HUDEP-2 (cell line): ENCODE data around the gene MACROD1.
"Not testable (repeated sequence)": the region's sequence is repeated elsewhere in the genome, so short reads cannot be mapped to it uniquely, and the experiment has no call there.

Source experiments
- DNase-seq, 76 experiments: peaks; one replicate each; lab custom pipeline; 2025; ENCODE audit not compliant: unreplicated experiment in 76 of 76; lab: John Stamatoyannopoulos, UW

The MACROD1 gene

DNA sequence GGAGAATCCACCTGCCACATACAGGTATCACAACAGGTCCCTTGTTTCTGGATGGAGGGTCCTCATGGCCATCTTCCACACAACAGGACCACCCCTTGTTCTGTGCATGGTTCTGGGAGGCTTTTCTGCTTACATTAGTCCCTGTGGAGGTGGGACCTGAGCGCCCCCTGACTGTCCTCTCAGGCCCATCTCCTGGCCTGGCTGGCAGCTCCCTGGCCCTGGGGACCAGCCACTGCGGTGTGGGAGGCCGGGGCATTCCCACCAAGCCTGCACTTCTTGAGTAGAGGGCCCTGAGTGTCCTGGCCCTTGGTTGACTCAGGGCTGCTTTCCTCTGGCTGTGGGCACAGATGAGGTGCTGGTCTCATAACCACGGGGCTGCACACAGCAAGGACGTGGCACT lies 186.5 kb downstream of the MACROD1 start:
- DNase-seq, result no peak

DNA sequence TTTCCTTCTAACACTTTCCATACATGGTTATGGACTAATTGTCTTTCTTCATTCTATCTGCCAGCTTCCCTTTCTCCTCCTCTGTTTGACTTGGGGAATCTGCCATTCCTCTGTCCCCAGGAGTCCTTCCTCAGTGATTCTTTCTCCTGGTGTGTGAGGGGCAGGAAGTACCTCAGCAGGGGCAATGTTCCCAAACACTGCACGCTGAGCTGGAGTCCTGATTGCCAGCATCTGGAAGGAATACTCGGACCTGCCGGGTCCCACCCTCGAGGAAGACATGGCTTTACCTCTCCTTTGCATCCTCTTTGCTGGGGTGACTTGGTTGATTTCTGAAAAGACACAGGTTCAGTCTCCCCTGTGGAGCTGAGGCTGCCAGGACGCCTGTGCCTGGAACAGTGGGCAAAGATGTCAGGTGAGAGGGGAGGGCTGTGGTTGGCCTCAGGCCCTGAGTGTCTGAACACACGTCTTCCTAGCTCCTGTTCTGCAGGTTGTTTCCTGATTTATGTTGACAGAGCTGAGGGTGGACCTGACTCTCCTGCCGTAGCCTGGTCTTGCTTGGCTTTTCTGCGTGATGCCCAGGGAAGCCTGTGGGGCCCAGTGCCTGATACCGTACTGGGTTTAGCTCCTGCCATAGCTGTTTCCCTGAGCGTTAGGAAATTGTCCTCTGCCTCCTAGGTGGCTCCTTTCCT lies 187.2 kb downstream of the MACROD1 start:
- no peak for DNase-seq

DNA sequence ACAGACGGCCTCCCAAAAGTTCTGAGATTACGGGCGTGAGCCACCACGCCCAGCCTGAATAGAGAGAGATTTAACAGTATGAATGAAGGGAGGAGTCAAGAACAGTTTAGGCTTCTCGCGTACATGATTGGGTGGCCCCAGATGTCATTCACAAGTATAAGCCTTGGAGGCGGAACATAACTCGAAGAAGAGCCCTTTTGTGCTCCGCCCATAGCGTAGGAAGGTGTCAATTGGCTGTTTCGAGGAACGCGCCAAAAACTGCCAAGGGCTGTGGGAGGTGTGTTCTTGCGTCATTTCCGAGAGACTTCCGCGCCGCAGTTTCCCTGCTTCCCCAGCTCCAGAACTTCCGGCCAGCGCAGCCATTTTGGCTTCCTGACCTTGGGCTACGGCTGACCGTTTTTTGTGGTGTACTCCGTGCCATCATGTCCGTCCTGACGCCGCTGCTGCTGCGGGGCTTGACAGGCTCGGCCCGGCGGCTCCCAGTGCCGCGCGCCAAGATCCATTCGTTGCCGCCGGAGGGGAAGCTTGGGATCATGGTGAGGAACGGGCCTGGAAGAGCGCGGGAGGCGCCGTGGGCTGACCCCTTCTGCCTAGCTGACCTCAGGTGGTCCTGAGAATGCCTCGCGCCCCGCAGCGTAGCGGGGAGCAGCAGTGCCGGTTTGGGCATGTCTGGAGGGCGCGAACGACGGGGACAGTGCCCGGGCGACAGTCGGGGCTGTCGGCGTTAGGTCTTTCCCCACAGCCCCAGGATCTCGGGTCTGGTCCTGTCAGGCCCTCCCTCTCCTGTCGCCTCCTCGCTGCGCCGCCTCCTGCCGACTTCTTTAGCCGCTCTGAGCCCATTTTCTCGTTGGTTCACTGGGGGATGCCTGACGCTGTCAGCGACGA lies 191.4 kb downstream of the MACROD1 start, which contains the start of gene COX8A:
Gene COX8A, plus strand, starts transcription at position 362 of the 885 bp plus-strand sequence. Its CDS starts 61 bp downstream, at position 423.
- peak in 75 of 76 experiments; percentile 64 to 100 (median 98) for DNase-seq

DNA sequence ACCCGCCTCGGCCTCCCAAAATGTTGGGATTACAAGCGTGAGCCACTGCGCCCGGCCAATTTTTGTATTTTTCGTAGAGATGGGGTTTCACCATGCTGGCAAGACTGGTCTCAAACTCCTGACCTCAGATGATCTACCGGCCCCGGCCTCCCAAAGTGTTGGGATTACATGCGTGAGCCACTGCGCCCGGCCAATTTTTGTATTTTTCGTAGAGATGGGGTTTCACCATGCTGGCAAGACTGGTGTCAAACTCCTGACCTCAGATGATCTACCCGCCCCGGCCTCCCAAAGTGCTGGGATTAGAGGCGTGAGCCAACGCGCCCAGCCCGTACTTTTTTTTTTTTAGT lies 192.0 kb downstream of the MACROD1 start:
- not testable (repeated sequence) for DNase-seq

DNA sequence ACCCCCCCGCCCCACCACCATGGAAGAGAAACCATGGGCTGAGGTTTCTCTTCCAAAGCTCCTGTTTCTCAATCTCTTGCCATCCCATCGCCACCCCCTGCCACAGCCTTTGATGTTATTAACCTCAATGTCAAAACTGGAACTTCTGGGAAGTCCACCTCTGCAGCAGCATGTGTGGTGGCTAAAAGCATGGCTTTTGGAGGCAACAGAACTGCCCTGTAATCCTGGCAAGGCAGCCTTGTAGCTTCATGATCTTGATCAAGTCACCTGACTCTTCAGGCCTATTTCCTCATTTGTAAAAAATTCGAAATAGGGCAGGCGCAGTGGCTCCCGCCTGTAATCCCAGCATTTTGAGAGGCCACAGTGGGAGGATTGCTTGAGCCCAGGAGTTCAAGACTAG lies 195.0 kb downstream of the MACROD1 start:
- DNase-seq, result peak in 11 of 76 experiments; percentile 8 to 31 (median 12)

DNA sequence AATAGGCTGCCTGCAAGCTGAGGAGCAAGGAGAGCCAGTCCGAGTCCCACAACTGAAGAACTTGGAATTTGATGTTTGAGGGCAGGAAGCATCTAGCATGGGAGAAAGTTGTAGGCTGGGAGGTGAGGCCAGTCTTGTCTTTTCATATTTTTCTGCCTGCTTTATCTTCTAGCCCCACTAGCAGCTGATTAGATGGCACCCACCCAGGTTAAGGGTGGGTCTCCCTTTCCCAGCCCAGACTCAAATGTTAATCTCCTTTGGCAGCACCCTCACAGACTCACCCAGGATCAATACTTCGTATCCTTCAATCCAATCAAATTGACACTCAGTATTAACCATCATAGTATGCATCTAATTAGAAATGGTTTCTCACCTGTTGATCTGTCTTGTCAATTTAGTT lies 196.5 kb downstream of the MACROD1 start:
- peak in 55 of 76 experiments; percentile 9 to 72 (median 44) for DNase-seq

DNA sequence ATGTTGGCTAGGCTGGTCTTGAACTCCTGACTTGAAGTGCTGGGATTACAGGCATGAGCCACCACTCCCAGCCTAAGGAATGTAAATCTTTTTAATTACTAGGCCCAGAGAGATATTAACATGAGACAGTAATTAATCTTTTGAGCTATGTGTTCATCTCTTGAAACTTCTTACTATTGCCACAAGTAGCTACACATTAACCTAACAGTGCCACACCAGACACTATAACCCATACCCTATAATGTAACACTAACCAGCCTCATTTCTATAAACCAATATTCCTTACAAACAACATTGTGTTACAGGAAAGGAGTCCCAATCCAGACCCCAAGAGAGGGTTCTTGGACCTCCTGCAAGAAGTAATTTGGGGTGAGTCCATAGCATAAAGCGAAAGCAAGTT lies 199.5 kb downstream of the MACROD1 start:
- DNase-seq, result no peak

DNA sequence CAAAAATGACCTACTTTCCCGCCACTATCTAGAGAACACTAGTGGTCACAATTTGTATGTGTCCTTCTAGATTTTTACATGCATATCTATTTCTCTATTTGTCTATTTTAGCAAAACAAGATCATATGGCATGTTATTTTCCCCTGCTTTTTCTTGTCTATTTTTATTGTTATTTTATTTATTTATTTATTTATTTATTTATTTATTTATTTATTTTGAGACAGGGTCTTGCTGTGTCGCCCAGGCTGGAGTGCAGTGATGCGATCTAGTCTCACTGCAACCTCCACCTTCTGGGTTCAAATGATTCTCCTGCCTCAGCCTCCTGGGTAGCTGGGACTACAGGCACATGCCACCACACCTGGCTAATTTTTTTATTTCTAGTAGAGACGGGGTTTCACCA lies 202.0 kb downstream of the MACROD1 start:
- DNase-seq, result not testable (repeated sequence)

DNA sequence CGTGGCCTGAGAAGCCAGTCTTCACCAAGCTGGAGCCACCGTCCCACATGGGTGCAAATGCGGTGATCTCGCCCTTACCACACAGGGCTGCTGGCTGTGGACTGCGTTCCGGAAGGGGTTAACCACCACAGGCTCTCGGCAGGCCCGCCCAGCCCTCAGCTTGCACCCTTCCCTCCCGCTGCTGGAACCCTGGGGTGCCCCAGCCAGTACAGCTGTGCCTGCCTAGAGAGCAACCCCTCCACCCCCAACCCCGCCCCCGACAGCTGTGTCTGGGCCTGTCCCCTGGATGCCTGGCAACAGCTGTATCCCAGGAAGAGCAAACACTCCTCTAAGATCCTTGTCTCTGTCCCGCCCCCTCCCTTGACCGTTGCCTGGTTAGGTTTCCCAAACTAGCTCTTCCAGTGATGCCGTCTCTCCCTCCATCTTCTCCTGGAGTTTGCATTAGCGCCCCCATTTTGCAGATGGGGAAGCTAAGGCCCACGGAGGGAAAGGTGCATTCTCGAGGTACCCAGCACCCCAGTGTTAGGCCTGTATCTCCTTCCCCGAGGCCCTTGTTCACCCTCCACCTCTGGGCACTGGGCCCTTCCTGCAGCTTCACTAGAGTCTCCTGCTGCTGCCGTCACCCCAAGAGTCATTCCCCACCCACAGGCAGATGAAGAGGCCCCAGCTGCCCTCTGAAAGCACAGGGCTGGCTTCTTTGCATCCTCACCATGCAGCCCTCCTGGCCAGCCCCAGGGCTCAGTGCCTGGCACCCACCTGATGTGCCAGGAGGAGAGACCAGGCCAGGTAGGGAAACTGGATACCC lies 204.1 kb downstream of the MACROD1 start:
- DNase-seq, result no peak

DNA sequence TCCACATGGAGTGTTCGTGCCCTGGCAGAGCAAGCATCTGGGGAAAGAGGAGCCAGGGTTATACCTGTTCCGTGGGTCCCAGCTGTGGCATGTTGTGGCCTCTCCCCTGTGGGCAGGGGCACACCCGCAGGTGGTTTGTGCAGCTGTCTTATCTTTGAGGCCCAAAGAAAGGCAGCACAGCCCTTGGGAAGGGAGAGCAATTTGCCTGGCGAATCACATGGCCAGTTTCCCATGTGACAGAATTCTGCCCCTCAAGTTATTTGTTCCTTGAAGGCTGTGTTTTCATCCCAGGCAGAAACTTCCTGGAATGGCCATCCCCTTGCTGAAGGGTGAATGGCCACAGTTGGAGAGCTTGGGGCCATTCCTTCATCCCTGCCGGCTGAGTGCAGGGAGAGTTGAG lies 207.9 kb downstream of the MACROD1 start:
- DNase-seq, result peak in 43 of 76 experiments; percentile 10 to 57 (median 23)

DNA sequence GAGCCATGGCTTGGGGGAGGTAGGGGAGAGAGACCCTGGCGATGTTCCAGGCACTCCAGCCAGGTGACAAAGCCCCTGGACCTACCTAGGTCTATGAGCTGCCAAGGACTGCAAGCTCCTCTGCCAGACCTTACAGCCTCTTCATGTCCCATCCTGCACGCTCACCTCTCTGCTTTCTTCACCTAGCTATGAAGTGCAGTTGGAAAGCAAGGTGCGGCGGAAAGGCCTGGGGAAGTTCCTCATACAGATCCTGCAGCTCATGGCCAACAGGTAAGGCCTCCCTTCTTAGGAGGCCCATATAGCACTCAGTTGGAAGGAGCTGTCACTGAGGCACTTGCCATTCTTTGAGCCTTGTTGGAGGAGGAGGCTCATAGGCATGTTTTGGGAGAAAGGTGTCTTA lies 213.3 kb downstream of the MACROD1 start:
- DNase-seq, result no peak

DNA sequence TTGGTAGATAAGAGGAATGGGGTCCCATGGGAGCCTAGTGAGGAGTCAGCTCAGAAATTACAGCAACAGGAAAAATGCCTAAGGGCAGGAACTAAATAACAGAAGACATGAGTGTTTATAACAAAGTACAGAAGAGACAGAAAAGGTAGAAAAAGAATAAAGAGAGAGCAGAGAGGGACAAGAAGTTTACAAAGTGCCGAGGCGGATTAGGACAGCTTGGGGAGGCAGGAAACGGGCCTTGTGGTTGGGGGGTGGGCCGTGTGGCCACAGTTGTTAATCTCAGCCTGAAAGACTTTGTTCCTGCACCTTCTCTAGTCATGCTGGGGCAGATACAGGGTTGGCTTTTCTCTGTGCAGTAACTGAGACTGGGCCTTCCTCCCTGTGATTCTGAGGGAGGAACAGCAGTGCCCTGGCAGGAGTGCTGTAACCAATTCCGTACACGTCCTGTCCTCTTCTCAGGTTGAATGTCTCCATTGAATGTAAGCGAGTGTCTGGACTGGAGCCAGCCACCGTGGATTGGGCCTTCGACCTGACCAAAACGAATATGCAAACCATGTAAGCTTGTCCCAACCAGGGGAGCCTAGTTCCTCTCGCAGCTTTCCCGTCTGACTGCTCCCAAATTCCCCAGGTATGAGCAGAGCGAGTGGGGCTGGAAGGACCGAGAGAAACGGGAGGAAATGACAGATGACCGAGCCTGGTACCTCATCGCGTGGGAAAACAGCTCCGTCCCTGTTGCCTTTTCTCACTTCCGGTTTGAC lies 214.0 kb downstream of the MACROD1 start:
- no peak for DNase-seq
